ENCODE data around the gene IL1RAP. TPM values are rescaled to one million over a fixed set of nuclear protein-coding genes. Genes with fewer than 3 reads are reported as not detected.

Gene IL1RAP
- 42.4 and 43.1 TPM in 2 replicates for total RNA-seq

GRCh38 chr3:190513409-190514370, at the start of gene IL1RAP:
TSS of gene IL1RAP (plus strand) at chr3:190514085. CDS start at chr3:190564290, 50,205 bp downstream.

Other genes starting within 250 kb of the IL1RAP start
- 24.5 and 226 TPM in 2 replicates for gene CLDN1, start 191.6 kb upstream of the IL1RAP start, total RNA-seq
- 1.3 and 10.4 TPM in 2 replicates for gene CLDN16, start 125.9 kb upstream of the IL1RAP start, total RNA-seq
- gene TMEM207, start 64.2 kb upstream of the IL1RAP start, total RNA-seq, result not detected in 2 replicates

Measured in tracheal epithelial cell (primary cell).